Stimulated activated naive B cell treated with anti-CD40 and anti-IgM and Interleukin-4, amounts not matched to agents 10 μg/mL and 1 μg/mL and 100 μg/mL, for 72 hours (primary cell): ENCODE results near the gene MFSD6.

ENCODE experiments used
- ATAC-seq, 2 donors: fragments of 150-1000 bp; cut with Tn5 transposase; replicated peaks; 2 replicates each; pipeline ENCODE4 v1.10.0; 2021; ENCODE audit warnings: moderate library complexity in 1 of 2
- DNase-seq: peaks from one replicate; pipeline ENCODE4 v3.0.0; 2021
- H3K27ac Mint-ChIP-seq: one replicate; pipeline ENCODE4 v1.8.0; 2022; ENCODE audit warnings: mild to moderate bottlenecking, mixed read lengths
- H3K27me3 Mint-ChIP-seq, 2 donors: one replicate each; pipeline ENCODE4 v1.8.0; 2022; ENCODE audit warnings: mixed read lengths in 2 of 2
- H3K36me3 Mint-ChIP-seq, 2 donors: one replicate each; pipeline ENCODE4 v1.8.0; 2022; ENCODE audit warnings: mixed read lengths in 2 of 2, mild to moderate bottlenecking in 1 of 2
- H3K4me1 Mint-ChIP-seq, 2 donors: one replicate each; pipeline ENCODE4 v1.8.0; 2022; ENCODE audit warnings: mixed read lengths in 2 of 2, mild to moderate bottlenecking in 1 of 2
- H3K4me3 Mint-ChIP-seq, 2 donors: one replicate each; pipeline ENCODE4 v1.8.0; 2022; ENCODE audit warnings: mild to moderate bottlenecking in 2 of 2, mixed read lengths in 2 of 2, moderate library complexity in 1 of 2
- H3K9me3 Mint-ChIP-seq, 2 donors: one replicate each; pipeline ENCODE4 v1.8.0; 2022; ENCODE audit warnings: mixed read lengths in 2 of 2, mild to moderate bottlenecking in 1 of 2

The MFSD6 gene

GRCh38 chr2:190379249-190379964, 28.7 kb upstream of the MFSD6 start:
- ATAC-seq (no peak), DNase-seq (no peak)
- Mint-ChIP-seq H3K27ac (no peak overlapping the region), H3K36me3 (no peaks in the 10 kb centered on the region), H3K27me3 (peaks cover 0 to 7% of the 10 kb centered on the region in 2 donors), H3K4me3 (no peak overlapping the region), H3K4me1 (no peaks in the 10 kb centered on the region), H3K9me3 (peaks cover 0 to 3% of the 10 kb centered on the region in 2 donors)

GRCh38 chr2:190380962-190381412, 27.2 kb upstream of the MFSD6 start:
- Mint-ChIP-seq H3K4me1 (no peaks in the 10 kb centered on the region), H3K36me3 (no peaks in the 10 kb centered on the region), H3K4me3 (no peak overlapping the region), H3K27ac (no peak overlapping the region), H3K9me3 (peaks cover 0 to 3% of the 10 kb centered on the region in 2 donors), H3K27me3 (peaks cover 0 to 6% of the 10 kb centered on the region in 2 donors)
- DNase-seq = no peak
- ATAC-seq = no peak

DNA sequence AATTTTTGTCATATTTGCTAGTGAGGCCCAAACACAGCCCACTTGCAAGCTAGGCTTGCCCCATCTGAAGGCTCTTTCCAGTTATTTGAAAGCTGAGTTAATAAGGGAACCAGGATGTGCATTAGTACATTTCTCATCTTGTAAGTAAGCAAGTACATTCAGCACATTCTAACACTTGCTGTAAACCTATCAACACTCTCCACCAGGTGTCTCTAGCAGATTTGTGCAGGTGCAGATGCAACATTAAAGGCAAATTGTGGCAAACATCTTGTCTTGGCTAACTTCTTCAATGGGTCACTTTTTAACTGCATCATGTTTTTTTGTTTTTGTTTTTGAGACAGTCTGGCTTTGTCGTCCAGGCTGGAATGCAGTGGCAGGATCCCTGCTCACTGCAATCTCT, 25.3 kb upstream of the MFSD6 start:
- no peak overlapping the region for H3K4me3 Mint-ChIP-seq
- H3K27me3 Mint-ChIP-seq = no peaks in the 10 kb centered on the region
- H3K9me3 Mint-ChIP-seq = no peaks in the 10 kb centered on the region
- no peaks in the 10 kb centered on the region for H3K4me1 Mint-ChIP-seq
- no peak for DNase-seq
- H3K36me3 Mint-ChIP-seq = no peaks in the 10 kb centered on the region
- no peak overlapping the region for H3K27ac Mint-ChIP-seq
- ATAC-seq = peak; percentile 78 to 80

DNA sequence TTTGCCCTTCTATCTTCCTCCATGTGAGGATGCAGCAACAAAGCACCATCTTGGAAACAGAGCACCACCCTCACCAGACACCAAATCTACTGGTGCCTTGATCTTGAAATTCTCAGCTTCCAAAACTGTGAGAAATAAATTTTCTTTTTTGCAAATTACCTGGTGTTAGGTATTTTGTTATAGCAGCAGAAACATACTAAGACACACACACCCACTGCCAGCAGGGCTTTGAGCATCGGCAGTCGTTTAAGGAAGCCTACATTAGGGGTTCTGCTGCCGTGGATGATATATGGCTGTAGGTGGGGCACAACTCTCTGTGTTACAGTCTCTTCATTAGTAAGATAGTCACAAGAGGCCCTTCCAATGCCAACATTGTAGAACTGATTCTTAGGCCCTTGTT, 20.7 kb upstream of the MFSD6 start:
- Mint-ChIP-seq H3K9me3 (no peaks in the 10 kb centered on the region), H3K27me3 (peaks cover 0 to 8% of the 10 kb centered on the region in 2 donors), H3K4me1 (no peaks in the 10 kb centered on the region), H3K27ac (no peak overlapping the region), H3K4me3 (no peak overlapping the region), H3K36me3 (no peaks in the 10 kb centered on the region)
- no peak for ATAC-seq
- no peak for DNase-seq

GRCh38 chr2:190396271-190396670, 11.9 kb upstream of the MFSD6 start:
- H3K36me3 Mint-ChIP-seq = no peaks in the 10 kb centered on the region
- no peaks in the 10 kb centered on the region for H3K4me1 Mint-ChIP-seq
- no peaks in the 10 kb centered on the region for H3K9me3 Mint-ChIP-seq
- H3K27ac Mint-ChIP-seq = no peak overlapping the region
- no peak overlapping the region for H3K4me3 Mint-ChIP-seq
- no peak for DNase-seq
- no peak for ATAC-seq
- peaks cover 0 to 6% of the 10 kb centered on the region in 2 donors for H3K27me3 Mint-ChIP-seq

DNA sequence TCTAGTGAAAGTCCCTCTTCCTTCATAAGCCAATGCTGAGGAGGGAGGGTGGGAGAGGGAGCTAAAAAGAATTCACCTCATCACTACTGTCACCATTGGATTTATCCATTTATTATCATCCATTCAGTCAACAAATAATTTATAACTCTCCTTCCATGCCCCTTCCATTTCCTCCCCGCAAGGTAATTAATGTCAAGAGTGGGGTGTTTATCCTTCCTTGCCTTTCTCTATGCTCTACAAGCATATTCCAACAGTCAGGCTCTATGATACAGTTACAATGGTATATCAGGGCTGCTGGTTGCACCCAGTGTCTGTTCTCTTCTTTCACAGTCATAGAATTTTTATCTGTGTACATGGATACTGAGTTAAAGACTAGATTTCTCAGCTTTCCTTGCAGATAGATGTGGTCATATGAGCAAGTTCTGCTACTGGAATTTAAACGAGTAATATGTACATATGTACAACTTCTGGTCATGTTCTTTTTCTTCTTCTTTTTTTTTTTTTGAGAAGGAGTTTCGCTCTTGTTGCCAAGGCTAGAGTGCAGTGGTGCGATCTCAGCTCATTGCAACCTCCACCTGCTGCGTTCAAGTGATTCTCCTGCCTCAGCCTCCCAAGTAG, 5.1 kb upstream of the MFSD6 start:
- Mint-ChIP-seq H3K27ac (no peak overlapping the region), H3K4me3 (no peak overlapping the region), H3K9me3 (no peaks in the 10 kb centered on the region), H3K4me1 (peaks cover 0 to 4% of the 10 kb centered on the region in 2 donors), H3K27me3 (no peaks in the 10 kb centered on the region), H3K36me3 (no peaks in the 10 kb centered on the region)
- DNase-seq (no peak), ATAC-seq (no peak)

- ATAC-seq (peak in 1 of 2 donors; percentile 18), DNase-seq (peak; percentile 6)
- Mint-ChIP-seq H3K4me3 (no peak overlapping the region), H3K4me1 (peaks cover 0 to 6% of the 10 kb centered on the region in 2 donors), H3K27ac (no peak overlapping the region), H3K9me3 (no peaks in the 10 kb centered on the region), H3K27me3 (no peaks in the 10 kb centered on the region), H3K36me3 (no peaks in the 10 kb centered on the region)
Measured at GRCh38 chr2:190404487-190404886, 3.7 kb upstream of the MFSD6 start.

GRCh38 chr2:190405070-190405469, 3.1 kb upstream of the MFSD6 start:
- Mint-ChIP-seq H3K27ac (no peak overlapping the region), H3K27me3 (no peaks in the 10 kb centered on the region), H3K4me1 (peaks cover 4 to 11% of the 10 kb centered on the region in 2 donors), H3K36me3 (no peaks in the 10 kb centered on the region), H3K4me3 (no peak overlapping the region), H3K9me3 (no peaks in the 10 kb centered on the region)
- ATAC-seq = no peak
- no peak for DNase-seq

DNA sequence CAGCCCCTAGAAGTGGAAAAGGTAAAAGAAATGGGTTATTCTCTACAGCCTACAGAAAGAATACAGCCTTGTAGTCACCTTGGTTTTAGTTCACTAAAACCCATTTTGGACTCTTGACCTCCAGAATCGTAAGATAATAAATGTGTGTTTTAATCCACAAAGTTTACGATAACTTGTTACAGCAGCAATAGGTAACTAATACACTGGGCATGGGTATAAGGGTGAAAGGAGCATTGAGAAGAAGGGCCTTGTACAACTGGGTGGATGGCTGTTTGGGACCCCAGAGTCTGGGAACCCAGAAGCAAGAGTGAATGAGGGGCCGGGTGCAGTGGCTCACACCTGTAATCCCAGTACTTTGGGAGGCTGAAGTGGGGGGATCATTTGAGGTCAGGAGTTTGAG, 2.2 kb upstream of the MFSD6 start:
- Mint-ChIP-seq H3K27ac (no peak overlapping the region), H3K27me3 (no peaks in the 10 kb centered on the region)

GRCh38 chr2:190406805-190407204, 1.4 kb upstream of the MFSD6 start:
- ATAC-seq = no peak
- Mint-ChIP-seq H3K9me3 (no peaks in the 10 kb centered on the region), H3K36me3 (no peaks in the 10 kb centered on the region), H3K4me1 (peaks cover 7 to 19% of the 10 kb centered on the region in 2 donors), H3K4me3 (no peak overlapping the region), H3K27ac (no peak overlapping the region), H3K27me3 (no peaks in the 10 kb centered on the region)
- DNase-seq = no peak

More for the DNA sequence above, 2.2 kb upstream of the MFSD6 start:
- Mint-ChIP-seq H3K36me3 (no peaks in the 10 kb centered on the region), H3K4me3 (no peak overlapping the region), H3K4me1 (peaks cover 4 to 11% of the 10 kb centered on the region in 2 donors), H3K9me3 (no peaks in the 10 kb centered on the region)
- no peak for DNase-seq
- no peak for ATAC-seq

DNA sequence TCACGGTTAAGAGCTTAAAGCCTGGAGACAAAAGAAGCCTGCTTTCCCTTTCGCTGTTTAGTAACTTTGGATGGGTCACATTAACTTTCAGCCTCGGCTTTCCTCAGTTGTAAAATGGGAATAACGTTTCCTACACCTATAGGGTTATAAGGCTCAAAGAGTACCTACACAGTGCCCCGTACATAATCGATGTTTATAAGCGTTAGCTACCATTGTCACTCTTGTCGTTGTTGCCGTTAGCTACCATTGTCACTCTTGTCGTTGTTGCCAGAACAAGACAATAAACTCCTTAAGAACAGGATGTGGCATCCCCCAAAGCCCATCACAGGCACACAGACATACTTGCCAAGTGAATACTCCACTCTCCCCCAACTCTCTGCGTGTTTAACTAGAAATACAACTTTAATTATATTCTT, 901 bp upstream of the MFSD6 start:
- ATAC-seq = peak; percentile 0 to 5
- peak; percentile 3 for DNase-seq
- Mint-ChIP-seq H3K4me1 (peaks cover 7 to 22% of the 10 kb centered on the region in 2 donors), H3K27ac (peak overlapping the region; percentile 83), H3K9me3 (no peaks in the 10 kb centered on the region), H3K27me3 (no peaks in the 10 kb centered on the region), H3K36me3 (no peaks in the 10 kb centered on the region), H3K4me3 (peak overlapping the region; percentile 75 to 79)

- Mint-ChIP-seq H3K27ac (peak overlapping the region; percentile 70), H3K36me3 (peaks cover 0 to 2% of the 10 kb centered on the region in 2 donors), H3K4me1 (peaks cover 18 to 33% of the 10 kb centered on the region in 2 donors), H3K27me3 (no peaks in the 10 kb centered on the region), H3K4me3 (peak overlapping the region; percentile 82 to 86), H3K9me3 (no peaks in the 10 kb centered on the region)
- peak; percentile 63 to 69 for ATAC-seq
- peak; percentile 59 for DNase-seq
Measured at GRCh38 chr2:190408538-190409271, 550 bp downstream of the MFSD6 start.

DNA sequence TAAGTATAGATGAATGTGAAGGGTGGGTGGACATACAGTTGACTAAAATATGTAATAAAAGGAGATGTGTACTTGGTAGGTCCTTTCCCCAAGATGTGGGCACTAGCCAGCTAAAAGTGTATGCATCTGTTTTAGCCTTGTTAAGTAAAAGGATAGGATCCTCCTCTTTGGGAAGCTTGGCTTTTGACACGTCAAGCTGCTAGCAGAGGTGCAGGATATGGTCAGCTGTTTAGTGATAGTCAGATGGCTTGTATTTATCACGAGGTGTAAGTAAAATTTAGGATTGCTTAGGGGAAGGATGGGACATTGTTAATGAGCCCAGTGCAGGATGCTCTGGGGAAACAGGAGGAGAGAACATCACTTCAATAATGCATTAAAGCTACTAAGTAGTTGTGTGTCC, 1.5 kb downstream of the MFSD6 start:
- Mint-ChIP-seq H3K4me1 (peaks cover 22 to 36% of the 10 kb centered on the region in 2 donors), H3K4me3 (peak overlapping the region; percentile 31 to 82), H3K9me3 (no peaks in the 10 kb centered on the region), H3K27ac (peak overlapping the region; percentile 60), H3K36me3 (peaks cover 0 to 3% of the 10 kb centered on the region in 2 donors), H3K27me3 (no peaks in the 10 kb centered on the region)
- ATAC-seq (no peak), DNase-seq (no peak)

DNA sequence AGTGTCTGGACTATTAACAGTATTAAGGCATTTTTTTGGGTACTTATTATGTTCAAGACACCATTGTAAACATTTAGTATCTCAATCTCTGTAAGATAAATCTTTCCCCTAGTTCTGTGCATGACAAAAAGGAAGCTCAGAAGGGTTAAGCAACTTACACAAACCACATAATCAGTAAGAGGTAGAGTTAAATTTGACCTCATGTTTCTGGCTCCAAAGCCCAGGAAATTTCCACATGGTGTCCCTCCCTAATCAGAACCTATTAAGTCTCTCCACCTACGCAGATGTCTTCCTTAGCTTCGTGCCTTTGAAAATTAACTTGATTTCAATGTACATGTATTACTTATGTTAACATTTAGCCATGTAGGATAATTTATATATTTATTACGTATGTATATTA, 2.0 kb downstream of the MFSD6 start:
- no peaks in the 10 kb centered on the region for H3K9me3 Mint-ChIP-seq
- peaks cover 22 to 36% of the 10 kb centered on the region in 2 donors for H3K4me1 Mint-ChIP-seq
- DNase-seq = no peak
- no peak overlapping the region for H3K4me3 Mint-ChIP-seq
- no peak for ATAC-seq
- no peak overlapping the region for H3K27ac Mint-ChIP-seq
- no peaks in the 10 kb centered on the region for H3K27me3 Mint-ChIP-seq
- peaks cover 0 to 3% of the 10 kb centered on the region in 2 donors for H3K36me3 Mint-ChIP-seq
